Suprapubic skin (tissue), 4 donors: ENCODE data around the gene IFNL1. TPM values are rescaled to one million over a fixed set of nuclear protein-coding genes. Genes with fewer than 3 reads are reported as not detected.

Experiments
- DNase-seq, 2 donors: peaks; one replicate each; pipeline ENCODE4 v3.0.0-alpha.2; 2019; ENCODE audit warnings: low spot score in 2 of 2
- H3K27ac ChIP-seq: fragments of 200-600 bp; sonication (generic); one replicate; pipeline ENCODE4 v1.5.1; 2019
- H3K27me3 ChIP-seq: fragments of 200-600 bp; sonication (generic); one replicate; pipeline ENCODE4 v1.5.1; 2019
- H3K36me3 ChIP-seq: fragments of 200-600 bp; sonication (generic); one replicate; pipeline ENCODE4 v1.5.1; 2019
- H3K4me1 ChIP-seq: fragments of 200-600 bp; sonication (generic); one replicate; pipeline ENCODE4 v1.5.1; 2019
- H3K4me3 ChIP-seq: fragments of 200-600 bp; sonication (generic); one replicate; pipeline ENCODE4 v1.5.1; 2019; ENCODE audit warnings: mild to moderate bottlenecking
- H3K9me3 ChIP-seq: fragments of 200-600 bp; sonication (generic); one replicate; pipeline ENCODE4 v1.5.1; 2019
- CTCF ChIP-seq, 2 donors: fragments of 200-600 bp in 1 of 2; fragments of 450-650 bp in 1 of 2; sonication (generic) in 1 of 2; IDR thresholded peaks; one replicate each; pipeline ENCODE4 v1.5.1; 2016 to 2019; ENCODE audit warnings: antibody characterized with exemption in 2 of 2, mild to moderate bottlenecking in 1 of 2, moderate library complexity in 1 of 2
- EP300 ChIP-seq: sonication (generic); formaldehyde crosslinking; IDR thresholded peaks from one replicate; pipeline ENCODE4 v1.6.1; 2017; ENCODE audit warnings: antibody characterized with exemption
- POLR2A ChIP-seq, 2 donors: fragments of 450-650 bp; IDR thresholded peaks; one replicate each; pipeline ENCODE4 v1.6.1; 2017; ENCODE audit warnings: antibody characterized with exemption in 2 of 2, mild to moderate bottlenecking in 2 of 2, moderate library complexity in 2 of 2
- POLR2AphosphoS5 ChIP-seq, 3 donors: sonication (generic); formaldehyde crosslinking; IDR thresholded peaks; one replicate each; pipeline ENCODE4 v1.6.1; 2017; ENCODE audit warnings: antibody characterized with exemption in 3 of 3
- WGBS: methylation state at CpG from one replicate; pipeline ENCODE4 v1.1.5; 2018; 5-methylcytosine and 5-hydroxymethylcytosine counted together
- total RNA-seq, 4 donors: library from RNA; depleted of rRNA; stranded (reverse); fragments of >200 nt; gene quantifications; one replicate each; pipeline ENCODE4 v1.1.0, GENCODE V29; 2016

IFNL1 gene
- total RNA-seq, 4 donors from 2014 or later = not detected

GRCh38 chr19:39304701-39305571 is 8.7 kb downstream of the IFNL1 start:
- peaks cover 12% of the 10 kb centered on the region for H3K4me1 ChIP-seq
- DNase-seq = peak; percentile 21 to 58
- H3K27me3 ChIP-seq = peaks cover 41% of the 10 kb centered on the region
- 49% methylated on average over 6 of the region's 6 CpGs for WGBS
- no peak overlapping the region for H3K4me3 ChIP-seq
- no peaks in the 10 kb centered on the region for H3K36me3 ChIP-seq
- TF ChIP-seq POLR2A (IDR thresholded peaks at IDR 0.05) = no peak
- TF ChIP-seq CTCF (IDR thresholded peaks at IDR 0.05) = no peak
- TF ChIP-seq EP300 = no peak
- TF ChIP-seq POLR2AphosphoS5 (IDR thresholded peaks at IDR 0.05) = no peak
- no peak overlapping the region for H3K27ac ChIP-seq
- no peaks in the 10 kb centered on the region for H3K9me3 ChIP-seq

- no peak for DNase-seq
- TF ChIP-seq POLR2A (IDR thresholded peaks at IDR 0.05) (no peak), POLR2AphosphoS5 (IDR thresholded peaks at IDR 0.05) (no peak), CTCF (IDR thresholded peaks at IDR 0.05) (no peak), EP300 (no peak)
- no peaks in the 10 kb centered on the region for H3K9me3 ChIP-seq
These were observed 9.9 kb downstream of the IFNL1 start for GRCh38 chr19:39306075-39306474.

DNA sequence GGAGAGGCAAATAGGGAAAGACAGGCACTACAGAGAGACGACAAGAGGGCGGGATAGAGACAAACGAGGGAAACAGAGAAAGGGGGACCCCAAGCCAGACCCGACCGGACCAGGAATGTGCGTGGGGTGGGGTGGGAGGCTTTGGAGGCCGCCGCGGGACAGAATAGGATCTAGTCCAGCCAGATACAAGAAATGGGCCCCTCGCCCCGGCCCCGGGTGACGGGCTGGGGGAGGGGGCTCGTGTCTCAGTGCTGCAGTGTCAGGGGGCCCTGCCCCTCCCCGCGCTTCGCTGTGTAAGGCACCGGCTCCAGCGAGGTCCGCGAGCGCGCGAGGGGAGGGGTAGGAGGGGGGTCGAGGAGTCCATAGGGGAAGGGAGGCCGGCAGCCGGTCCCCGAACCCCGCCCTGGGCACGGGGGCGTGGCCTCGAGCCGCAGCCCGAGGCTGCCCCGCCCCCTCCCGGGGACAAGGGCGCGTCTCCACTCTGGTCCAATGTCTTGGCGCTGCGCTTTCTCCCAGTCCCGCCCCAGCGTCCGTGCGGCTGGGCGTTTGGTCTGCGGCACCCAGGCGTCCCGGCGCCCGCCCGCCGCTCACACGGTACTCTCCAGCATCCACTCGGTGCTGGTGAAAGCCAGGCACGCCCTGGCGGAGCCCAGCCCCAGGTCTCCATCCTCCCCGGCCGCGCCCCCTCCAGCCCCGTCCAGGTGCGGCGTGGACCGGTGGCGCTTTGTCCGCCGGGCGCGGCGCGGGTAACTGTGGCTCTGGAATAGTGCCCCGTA is 11.0 kb downstream of the IFNL1 start:
- 36% methylated on average over 9 of the region's 71 CpGs for WGBS
- DNase-seq = peak; percentile 49 to 74
- Histone ChIP-seq H3K9me3 (no peaks in the 10 kb centered on the region), H3K4me3 (peak overlapping the region; percentile 31), H3K4me1 (peaks cover 12% of the 10 kb centered on the region), H3K27me3 (peaks cover 41% of the 10 kb centered on the region), H3K36me3 (no peaks in the 10 kb centered on the region), H3K27ac (no peak overlapping the region)
- TF ChIP-seq POLR2A (IDR thresholded peaks at IDR 0.05) (no peak), CTCF (IDR thresholded peaks at IDR 0.05) (no peak), POLR2AphosphoS5 (IDR thresholded peaks at IDR 0.05) (no peak), EP300 (no peak)

More at GRCh38 chr19:39306075-39306474, 9.9 kb downstream of the IFNL1 start:
- H3K27me3 ChIP-seq = peaks cover 41% of the 10 kb centered on the region
- H3K4me1 ChIP-seq = peaks cover 12% of the 10 kb centered on the region
- no peak overlapping the region for H3K4me3 ChIP-seq
- no peak overlapping the region for H3K27ac ChIP-seq
- H3K36me3 ChIP-seq = no peaks in the 10 kb centered on the region

DNA sequence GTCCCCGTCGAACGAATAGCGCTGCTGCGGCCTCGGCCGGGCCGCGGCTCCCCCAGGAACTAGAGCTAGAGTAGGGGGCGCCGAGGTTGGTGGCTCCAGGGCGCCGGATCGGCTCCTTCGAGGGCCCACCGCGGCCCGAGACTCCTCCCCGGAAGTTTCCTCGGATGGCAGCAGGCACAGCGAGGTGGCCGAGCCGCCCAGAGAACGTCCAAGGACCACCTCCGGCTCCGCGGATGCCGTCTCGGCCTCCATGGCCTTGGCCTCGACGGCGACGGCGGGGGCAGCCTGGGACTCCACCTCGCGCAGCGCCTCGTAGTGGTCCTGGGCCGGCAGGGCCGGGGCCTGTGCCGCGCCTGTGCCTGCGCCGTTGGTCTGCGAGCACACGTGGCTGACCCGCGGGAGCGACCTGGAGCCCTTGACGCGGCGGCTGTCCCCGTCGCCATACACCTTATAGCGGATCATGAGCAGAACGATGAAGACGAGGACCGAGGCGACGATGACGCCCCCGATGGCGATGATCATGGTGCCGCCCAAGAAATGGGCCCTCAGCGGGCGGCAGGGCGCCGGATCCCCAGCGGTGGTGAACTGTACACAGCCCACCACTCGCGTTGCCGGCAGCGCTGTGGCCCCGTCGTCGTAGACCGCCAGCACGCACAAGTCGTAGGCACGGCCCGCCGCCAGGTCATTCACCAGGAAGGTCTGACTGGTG is 11.8 kb downstream of the IFNL1 start:
- peak; percentile 40 to 63 for DNase-seq
- Histone ChIP-seq H3K4me1 (peaks cover 12% of the 10 kb centered on the region), H3K27me3 (peaks cover 41% of the 10 kb centered on the region), H3K9me3 (no peaks in the 10 kb centered on the region), H3K36me3 (no peaks in the 10 kb centered on the region), H3K27ac (no peak overlapping the region), H3K4me3 (peak overlapping the region; percentile 31)
- TF ChIP-seq POLR2A (IDR thresholded peaks at IDR 0.05) (no peak), EP300 (no peak), CTCF (IDR thresholded peaks at IDR 0.05) (no peak), POLR2AphosphoS5 (IDR thresholded peaks at IDR 0.05) (no peak)
- 38% methylated on average over 14 of the region's 82 CpGs for WGBS
